Lung (tissue), 12 donors: ENCODE data around the gene MDP1. TPM values are rescaled to one million over a fixed set of nuclear protein-coding genes. Genes with fewer than 3 reads are reported as not detected.

Source experiments
- ATAC-seq: fragments of 200-7000 bp; cut with Tn5 transposase; one replicate; pipeline ENCODE4 v1.9.1; 2020; ENCODE audit warnings: moderate number of reproducible peaks; ENCODE audit not compliant: insufficient read depth, low FRiP score
- DNase-seq, 3 donors: peaks; one replicate each; pipeline ENCODE4 v3.0.0-alpha.2; 2013 to 2017
- H3K27ac ChIP-seq, 2 donors: one replicate each; pipeline ENCODE4 v1.5.1; 2013; ENCODE audit warnings: mild to moderate bottlenecking in 2 of 2, moderate library complexity in 2 of 2, control low read depth in 1 of 2, inconsistent platforms in 1 of 2, low read depth in 1 of 2, low read length in 1 of 2
- H3K27me3 ChIP-seq, 3 donors: one replicate each; pipeline ENCODE4 v1.5.1; 2013; ENCODE audit warnings: low read length in 2 of 3; ENCODE audit not compliant: control insufficient read depth in 3 of 3, insufficient read depth in 3 of 3
- H3K36me3 ChIP-seq, 4 donors: one replicate each; pipeline ENCODE4 v1.5.1; 2013; ENCODE audit warnings: low read length in 4 of 4, mild to moderate bottlenecking in 1 of 4, moderate library complexity in 1 of 4; ENCODE audit not compliant: control insufficient read depth in 4 of 4, insufficient read depth in 4 of 4
- H3K4me1 ChIP-seq, 5 donors: one replicate each; pipeline ENCODE4 v1.5.1; 2013; ENCODE audit warnings: low read length in 5 of 5, mild to moderate bottlenecking in 2 of 5, moderate library complexity in 1 of 5; ENCODE audit not compliant: control insufficient read depth in 5 of 5, insufficient read depth in 5 of 5
- H3K4me3 ChIP-seq: one replicate; pipeline ENCODE4 v1.5.1; 2013; ENCODE audit warnings: mild to moderate bottlenecking, control low read depth, moderate library complexity
- H3K9ac ChIP-seq, 2 donors: one replicate each; pipeline ENCODE4 v1.5.1; 2013; ENCODE audit warnings: low read length in 2 of 2, control low read depth in 1 of 2; ENCODE audit not compliant: insufficient read depth in 1 of 2
- H3K9me3 ChIP-seq, 4 donors: one replicate each; pipeline ENCODE4 v1.5.1; 2013; ENCODE audit warnings: low read length in 3 of 4, mild to moderate bottlenecking in 1 of 4, moderate library complexity in 1 of 4; ENCODE audit not compliant: control insufficient read depth in 4 of 4, insufficient read depth in 3 of 4
- WGBS, 2 donors: extraction: QIAGEN DNeasy Blood & Tissue Kit; methylation state at CpG; one replicate each; pipeline ENCODE4 v1.1.7; 2013; 5-methylcytosine and 5-hydroxymethylcytosine counted together
- polyA plus RNA-seq, 2 donors: library from polyadenylated mRNA; stranded (reverse); fragments of 200-250 nt; gene quantifications; one replicate each; pipeline ENCODE4 v1.2.1, GENCODE V29; 2013
- total RNA-seq, 2 donors: library from RNA; depleted of rRNA in 1 of 2; stranded (reverse); fragments of >200 nt in 1 of 2; gene quantifications; one replicate each; pipeline ENCODE4 v1.2.1, GENCODE V29; 2014 to 2021
- TF ChIP-seq, protein P1 (sequence below): IDR thresholded peaks from 2 replicates; pipeline ENCODE4 v1.5.1; 2012; ENCODE audit warnings: mild to moderate bottlenecking; ENCODE audit errors: control extremely low read depth, extremely low read depth
- donor health status: control.
- donor health status: control.
- donor health status: Bipolar disorder and iron deficiency.
- donor health status: healthy.
- donor health status: DM: yes; HTN: yes; CAD: no.

Gene MDP1
- total and polyA plus RNA-seq, 4 donors: 17.2 to 31.4 (median 22.8) TPM

DNA sequence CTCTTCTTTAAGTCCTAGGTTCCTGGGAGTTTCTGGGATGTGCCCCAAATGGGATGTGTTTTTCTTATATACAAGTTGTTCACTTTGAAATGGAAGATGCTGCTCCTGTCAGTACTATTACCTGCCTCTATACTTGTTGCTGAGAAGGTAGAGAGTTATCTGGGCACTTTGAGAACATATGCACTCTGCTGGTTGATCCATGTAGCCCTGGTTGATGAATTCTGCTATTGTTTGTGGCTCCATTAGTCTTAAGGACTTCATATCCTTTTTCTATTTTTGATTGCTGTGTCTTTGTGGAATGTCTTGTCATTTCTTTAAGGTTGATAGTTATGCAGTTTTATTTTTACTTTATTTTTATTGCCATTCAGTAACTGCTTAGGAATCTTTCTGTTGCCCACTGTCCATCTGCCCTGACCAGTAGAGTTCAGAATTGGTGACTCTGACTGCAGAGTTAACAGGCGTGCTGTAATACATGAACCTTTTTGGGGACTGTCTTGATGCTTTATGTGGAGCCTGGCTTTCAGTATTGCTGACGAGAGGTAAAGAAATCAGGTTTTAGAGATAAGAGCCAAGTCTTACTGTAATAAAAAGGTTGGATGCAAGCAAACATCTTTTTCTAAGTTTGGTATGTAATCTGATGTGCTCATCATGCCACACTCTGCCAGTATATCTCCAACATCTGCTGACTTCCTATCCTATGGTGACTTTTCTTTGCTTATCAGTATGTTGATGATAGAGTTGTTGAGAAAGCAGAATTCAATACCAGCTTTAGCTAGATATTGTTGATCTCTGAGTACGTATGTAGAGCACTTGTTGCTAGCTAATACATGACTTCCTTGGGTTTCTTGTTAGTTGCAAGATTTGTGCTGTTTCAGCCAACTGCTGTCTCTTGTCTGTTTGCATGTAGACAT is 18.5 kb upstream of the MDP1 start:
- H3K9ac ChIP-seq: no peak overlapping the region
- WGBS, 2 donors: 94 to 96% methylated on average over 3 of the region's 3 CpGs
- no peak for ATAC-seq
- no peak overlapping the region for H3K27ac ChIP-seq
- peaks cover 9 to 33% (median 27%) of the 10 kb centered on the region in 4 donors for H3K36me3 ChIP-seq
- no peaks in the 10 kb centered on the region for H3K9me3 ChIP-seq
- no peak overlapping the region for H3K4me3 ChIP-seq
- no peak for DNase-seq
- no peaks in the 10 kb centered on the region for H3K27me3 ChIP-seq
- H3K4me1 ChIP-seq: peaks cover 10 to 21% (median 16%) of the 10 kb centered on the region in 5 donors
- TF ChIP-seq, protein P1, sequence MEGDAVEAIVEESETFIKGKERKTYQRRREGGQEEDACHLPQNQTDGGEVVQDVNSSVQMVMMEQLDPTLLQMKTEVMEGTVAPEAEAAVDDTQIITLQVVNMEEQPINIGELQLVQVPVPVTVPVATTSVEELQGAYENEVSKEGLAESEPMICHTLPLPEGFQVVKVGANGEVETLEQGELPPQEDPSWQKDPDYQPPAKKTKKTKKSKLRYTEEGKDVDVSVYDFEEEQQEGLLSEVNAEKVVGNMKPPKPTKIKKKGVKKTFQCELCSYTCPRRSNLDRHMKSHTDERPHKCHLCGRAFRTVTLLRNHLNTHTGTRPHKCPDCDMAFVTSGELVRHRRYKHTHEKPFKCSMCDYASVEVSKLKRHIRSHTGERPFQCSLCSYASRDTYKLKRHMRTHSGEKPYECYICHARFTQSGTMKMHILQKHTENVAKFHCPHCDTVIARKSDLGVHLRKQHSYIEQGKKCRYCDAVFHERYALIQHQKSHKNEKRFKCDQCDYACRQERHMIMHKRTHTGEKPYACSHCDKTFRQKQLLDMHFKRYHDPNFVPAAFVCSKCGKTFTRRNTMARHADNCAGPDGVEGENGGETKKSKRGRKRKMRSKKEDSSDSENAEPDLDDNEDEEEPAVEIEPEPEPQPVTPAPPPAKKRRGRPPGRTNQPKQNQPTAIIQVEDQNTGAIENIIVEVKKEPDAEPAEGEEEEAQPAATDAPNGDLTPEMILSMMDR: no peak

DNA sequence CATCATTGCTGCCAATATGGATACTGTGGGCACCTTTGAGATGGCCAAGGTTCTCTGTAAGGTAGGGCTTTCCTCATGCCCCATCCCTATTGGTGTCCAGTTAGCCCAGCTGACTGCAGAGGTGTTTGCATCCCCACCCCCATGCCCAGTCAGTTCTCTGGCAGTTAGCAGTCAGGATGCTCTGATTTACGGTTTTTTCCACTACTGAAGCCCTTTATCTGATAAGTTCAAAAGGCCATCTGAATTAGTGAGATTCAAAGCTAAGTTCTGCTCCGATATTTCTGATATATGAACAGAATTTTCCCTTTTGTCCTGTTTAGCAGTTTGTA is 17.6 kb upstream of the MDP1 start:
- ATAC-seq (no peak), DNase-seq (no peak)
- WGBS, 2 donors: 76 to 85% methylated on average over 2 of the region's 2 CpGs
- no peak overlapping the region for H3K4me3 ChIP-seq
- H3K27ac ChIP-seq: peak overlapping the region; percentile 75 to 96
- H3K9me3 ChIP-seq: no peaks in the 10 kb centered on the region
- peaks cover 10 to 21% (median 16%) of the 10 kb centered on the region in 5 donors for H3K4me1 ChIP-seq
- H3K9ac ChIP-seq: peak overlapping the region; percentile 26 to 31
- H3K27me3 ChIP-seq: no peaks in the 10 kb centered on the region
- TF ChIP-seq, protein P1: no peak
- H3K36me3 ChIP-seq: peaks cover 9 to 27% (median 23%) of the 10 kb centered on the region in 4 donors

DNA sequence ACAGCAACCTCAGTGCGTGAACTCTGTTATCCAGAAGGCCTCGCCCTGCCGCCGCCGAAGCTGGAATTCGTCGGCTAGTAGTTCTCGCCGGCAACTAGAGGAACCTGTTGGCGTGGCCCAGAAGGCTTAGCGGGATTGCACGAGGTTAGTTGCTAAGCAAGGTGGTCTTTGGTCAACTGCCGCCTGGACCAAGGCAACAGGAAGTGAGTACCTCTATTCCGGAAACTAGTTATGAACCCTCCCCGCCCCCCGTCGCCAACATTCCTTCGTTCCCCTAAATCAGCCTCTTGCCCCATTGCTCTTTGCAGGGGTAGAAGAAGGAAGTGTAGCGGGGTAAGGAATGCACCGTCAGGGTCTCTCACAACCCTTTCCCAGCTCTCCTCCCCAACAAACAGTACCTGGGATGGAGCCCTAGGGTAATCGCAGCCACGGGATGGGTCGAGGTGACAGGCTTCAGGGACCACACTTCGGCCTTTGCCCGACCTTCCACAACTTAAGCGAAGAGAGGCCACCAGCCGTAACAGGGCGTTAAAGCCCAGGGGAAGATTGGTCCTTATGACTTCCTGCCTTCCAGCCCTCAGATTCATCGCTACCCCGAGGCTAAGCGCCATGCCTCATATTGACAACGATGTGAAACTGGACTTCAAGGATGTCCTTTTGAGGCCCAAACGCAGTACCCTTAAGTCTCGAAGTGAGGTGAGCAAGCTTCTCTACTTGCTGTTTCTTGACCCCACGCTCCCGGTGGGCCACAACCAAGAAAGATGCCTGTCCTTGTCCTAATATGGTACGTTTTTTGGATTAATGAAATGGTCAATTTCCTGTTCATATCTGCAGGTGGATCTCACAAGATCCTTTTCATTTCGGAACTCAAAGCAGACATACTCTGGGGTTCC is 17.0 kb upstream of the MDP1 start, which contains the start of gene GMPR2:
Gene GMPR2 (plus strand): TSS at position 285 of the 893 bp plus-strand sequence. CDS start 325 bp downstream, at position 610.
- 3% methylated on average over 38 of the region's 38 CpGs for WGBS, 2 donors
- TF ChIP-seq, protein P1: no peak
- Histone ChIP-seq H3K4me1 (peaks cover 10 to 21% (median 16%) of the 10 kb centered on the region in 5 donors), H3K9ac (peak within 1 kb of the TSS; percentile 69 to 84), H3K9me3 (no peaks in the 10 kb centered on the region), H3K36me3 (peaks cover 9 to 27% (median 18%) of the 10 kb centered on the region in 4 donors), H3K27ac (peak within 1 kb of the TSS; percentile 75 to 96), H3K4me3 (peak within 1 kb of the TSS; percentile 84), H3K27me3 (no peaks in the 10 kb centered on the region)
- DNase-seq (no peak), ATAC-seq (peak; percentile 72)
